Karpas-422 (cell line): ENCODE results near the gene ASMT. TPM values are rescaled to one million over a fixed set of nuclear protein-coding genes. Genes with fewer than 3 reads are reported as not detected.
"Not testable (repeated sequence)": the region's sequence is repeated elsewhere in the genome, so short reads cannot be mapped to it uniquely, and the experiment has no call there.

Experiments
- DNase-seq: peaks from one replicate; pipeline ENCODE4 v3.0.0-alpha.2; 2015
- H2AFZ ChIP-seq: fragments of 200-600 bp; sonication (generic); 2 replicates; pipeline ENCODE4 v1.6.1; 2014; ENCODE audit warnings: antibody characterized with exemption, low read length, mixed read lengths
- H3K27ac ChIP-seq: fragments of 200-600 bp; sonication (generic); 2 replicates; pipeline ENCODE4 v1.5.1; 2014; ENCODE audit warnings: mild to moderate bottlenecking, low read length, moderate library complexity
- H3K27me3 ChIP-seq: fragments of 200-600 bp; sonication (generic); 2 replicates; pipeline ENCODE4 v1.6.1; 2014; ENCODE audit warnings: low read length, mixed read lengths
- H3K36me3 ChIP-seq: fragments of 200-600 bp; sonication (generic); 2 replicates; pipeline ENCODE4 v1.6.1; 2014; ENCODE audit warnings: low read length, mixed read lengths; ENCODE audit not compliant: insufficient read depth
- H3K4me1 ChIP-seq: fragments of 200-600 bp; sonication (generic); 2 replicates; pipeline ENCODE4 v1.6.1; 2014; ENCODE audit warnings: mild to moderate bottlenecking, low read length, mixed read lengths
- H3K4me2 ChIP-seq: fragments of 200-600 bp; sonication (generic); 2 replicates; pipeline ENCODE4 v1.6.1; 2014; ENCODE audit warnings: low read length, low read depth, mild to moderate bottlenecking; ENCODE audit not compliant: poor library complexity, severe bottlenecking
- H3K4me3 ChIP-seq: fragments of 200-600 bp; sonication (generic); 2 replicates; pipeline ENCODE4 v1.5.1; 2014; ENCODE audit warnings: mild to moderate bottlenecking, antibody characterized with exemption, low read length, mixed read lengths
- H3K79me2 ChIP-seq: fragments of 200-600 bp; sonication (generic); 2 replicates; pipeline ENCODE4 v1.6.1; 2014; ENCODE audit warnings: mild to moderate bottlenecking, low read length, mixed read lengths
- H3K9ac ChIP-seq: fragments of 200-600 bp; sonication (generic); 2 replicates; pipeline ENCODE4 v1.6.0; 2014; ENCODE audit warnings: low read length
- H3K9me2 ChIP-seq: fragments of 200-600 bp; sonication (generic), shearing (Covaris generic); replicated peaks from 2 replicates; pipeline ENCODE4 v1.6.0; 2014; ENCODE audit warnings: mild to moderate bottlenecking, low read length, moderate library complexity; ENCODE audit not compliant: insufficient read depth
- H3K9me3 ChIP-seq: fragments of 300-700, 200-600 bp; sonication (generic); 2 replicates; pipeline ENCODE4 v1.6.1; 2014; ENCODE audit warnings: low read length, mixed read lengths
- H4K20me1 ChIP-seq: fragments of 200-600 bp; sonication (generic); 2 replicates; pipeline ENCODE4 v1.6.1; 2014; ENCODE audit warnings: mild to moderate bottlenecking, antibody characterized with exemption, low read length, low read depth; ENCODE audit not compliant: insufficient read depth
- total RNA-seq: library from RNA; depleted of rRNA; stranded (reverse); fragments of >200 nt; shearing (Covaris generic); gene quantifications from 2 replicates; pipeline ENCODE4 v1.2.3, GENCODE V29; 2014; ENCODE audit warnings: low replicate concordance; rRNA removed

ASMT gene
- total RNA-seq, 1 experiment from 2014 or later = not detected

DNA sequence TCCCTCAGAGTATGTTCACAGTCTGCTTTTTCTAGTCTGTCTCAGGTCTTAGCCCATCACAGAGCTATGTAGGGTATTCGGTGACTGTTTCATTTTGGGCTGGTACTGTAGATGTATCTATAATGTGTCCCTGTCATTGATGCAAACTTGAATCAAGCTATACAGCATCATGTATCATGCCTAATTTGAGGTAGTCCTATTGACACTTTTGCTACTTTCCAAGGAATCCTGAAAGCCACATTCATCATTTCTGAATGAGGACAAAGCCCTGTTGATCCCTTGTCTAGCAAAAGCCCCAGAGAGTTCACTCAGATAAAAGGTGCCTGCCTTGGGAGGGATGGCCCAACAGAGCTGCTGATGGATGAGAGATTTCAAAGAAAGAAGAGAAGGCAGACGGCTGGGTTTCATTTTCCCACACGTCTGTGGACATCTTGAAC, 70.6 kb downstream of the ASMT start:
- H3K9me2 ChIP-seq, DNase-seq, H3K9ac ChIP-seq, H3K4me1 ChIP-seq, H3K36me3 ChIP-seq, H3K27me3 ChIP-seq, H3K9me3 ChIP-seq, H2AFZ ChIP-seq, H4K20me1 ChIP-seq, H3K27ac ChIP-seq, H3K4me3 ChIP-seq, H3K4me2 ChIP-seq: not testable (repeated sequence)
- H3K79me2 ChIP-seq = peaks cover 14% of the 10 kb centered on the region

DNA sequence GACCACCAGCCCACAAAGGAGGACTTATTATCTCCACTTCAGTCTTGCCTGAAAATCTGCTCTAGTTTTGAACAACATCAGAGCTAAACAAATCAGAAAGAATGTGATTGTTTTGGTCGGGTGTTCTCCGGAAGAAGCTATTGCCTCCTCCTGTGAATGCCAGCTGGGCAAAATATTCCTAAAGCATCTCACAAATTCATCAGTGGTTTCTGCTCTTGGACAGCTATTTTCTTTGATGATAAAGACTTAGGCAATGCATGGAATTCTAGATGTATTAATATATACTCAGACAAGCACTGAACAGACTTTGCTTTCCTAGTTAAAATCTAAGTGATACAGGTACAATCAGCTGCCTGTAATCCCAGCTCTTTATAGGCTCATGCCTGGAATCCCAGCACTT, 71.8 kb downstream of the ASMT start:
- no peak overlapping the region for H3K9ac ChIP-seq
- H2AFZ ChIP-seq = no peak overlapping the region
- no peak overlapping the region for H3K4me2 ChIP-seq
- no peaks in the 10 kb centered on the region for H3K9me3 ChIP-seq
- no peaks in the 10 kb centered on the region for H4K20me1 ChIP-seq
- DNase-seq = peak; percentile 37
- H3K27ac ChIP-seq = no peak overlapping the region
- H3K36me3 ChIP-seq = no peaks in the 10 kb centered on the region
- no peaks in the 10 kb centered on the region for H3K4me1 ChIP-seq
- H3K9me2 ChIP-seq = no peaks in the 10 kb centered on the region
- H3K4me3 ChIP-seq = no peak overlapping the region
- H3K79me2 ChIP-seq = peaks cover 14% of the 10 kb centered on the region
- no peaks in the 10 kb centered on the region for H3K27me3 ChIP-seq

Other genes starting within 250 kb of the ASMT start
- gene SLC25A6, start 222.9 kb upstream of the ASMT start, total RNA-seq = 209 and 367 TPM in 2 replicates
- gene ASMTL, start 162.2 kb upstream of the ASMT start, total RNA-seq = 18.4 and 51.0 TPM in 2 replicates
- 87.1 and 130 TPM in 2 replicates for gene P2RY8, start 77.9 kb upstream of the ASMT start, total RNA-seq
- 27.9 and 66.6 TPM in 2 replicates for gene AKAP17A, start 23.5 kb upstream of the ASMT start, total RNA-seq